GM12878 (cell line): ENCODE measurements around the gene MIAT. TPM values are rescaled to one million over a fixed set of nuclear protein-coding genes. Genes with fewer than 3 reads are reported as not detected.

Experiments used
- BMI1 ChIP-seq: fragments of 450-650 bp; IDR thresholded peaks from 2 replicates; pipeline ENCODE4 v1.6.1; 2016; ENCODE audit warnings: mild to moderate bottlenecking, moderate library complexity, borderline replicate concordance
- CBX3 ChIP-seq: fragments of 200-600 bp; sonication (generic); IDR thresholded peaks from 2 replicates; pipeline ENCODE4 v1.6.1; 2016; ENCODE audit warnings: low read depth, borderline replicate concordance
- CEBPB ChIP-seq, 2 experiments: fragments of 150-350 bp in 1 of 2; IDR thresholded peaks; 2 replicates each; pipeline ENCODE4 v1.6.1; 2012 to 2014; ENCODE audit warnings: low read depth in 2 of 2, low read length in 2 of 2, borderline replicate concordance in 1 of 2, inconsistent platforms in 1 of 2
- CHD1 ChIP-seq: IDR thresholded peaks from 2 replicates; pipeline ENCODE4 v1.6.1; 2012; ENCODE audit warnings: low read depth, low read length, improper control_type of control experiment
- DPF2 ChIP-seq: fragments of 450-650 bp; IDR thresholded peaks from 2 replicates; pipeline ENCODE4 v1.6.1; 2017; ENCODE audit warnings: mild to moderate bottlenecking
- FOS ChIP-seq: IDR thresholded peaks from 3 replicates; pipeline ENCODE4 v1.6.1; 2011; ENCODE audit warnings: borderline replicate concordance; ENCODE audit not compliant: insufficient read length; ENCODE audit errors: extremely low read depth
- NBN ChIP-seq: fragments of 450-650 bp; IDR thresholded peaks from 2 replicates; pipeline ENCODE4 v1.6.1; 2016
- NFYA ChIP-seq: IDR thresholded peaks from 2 replicates; pipeline ENCODE4 v1.6.1; 2011; ENCODE audit warnings: low read depth, mild to moderate bottlenecking, low read length, improper control_type of control experiment, borderline replicate concordance
- NFYB ChIP-seq: IDR thresholded peaks from 2 replicates; pipeline ENCODE4 v1.6.1; 2011; ENCODE audit warnings: low read depth, mild to moderate bottlenecking, low read length, improper control_type of control experiment, moderate library complexity; ENCODE audit not compliant: insufficient read depth
- RBBP5 ChIP-seq: fragments of 200-600 bp; sonication (generic); conservative IDR thresholded peaks from 2 replicates; pipeline ENCODE4 v1.6.1; 2016
- TAF1 ChIP-seq: IDR thresholded peaks from 2 replicates; pipeline ENCODE4 v1.6.1; 2011; ENCODE audit warnings: mild to moderate bottlenecking, low read depth, low read length, borderline replicate concordance
- polyA plus RNA-seq, 11 experiments: library from polyadenylated mRNA; depleted of rRNA in 4 of 11; unstranded in 6 of 11; stranded (reverse) in 5 of 11; fragments of >200 nt; fragmentation: Nextera tagmentation in 4 of 11; fragmentation: Illumina TruSeq in 1 of 11; extraction: Ambion mirVana in 4 of 11; extraction: Trizol in 1 of 11; gene quantifications; 1 replicate in 1 of 11; 2 replicates in 10 of 11; pipeline versions ENCODE4 v1.2.1 to v1.2.3, GENCODE V29; 2011 to 2016; ENCODE audit warnings: inconsistent platforms in 2 of 11, missing spikeins in 2 of 11, low read depth in 1 of 11
- total RNA-seq, 4 experiments: library from RNA; depleted of rRNA in 3 of 4; stranded (reverse); fragments of >200 nt in 3 of 4; fragmentation: Illumina TruSeq in 1 of 4; extraction: Trizol in 1 of 4; gene quantifications; 2 replicates each; pipeline versions ENCODE4 v1.2.1 to v1.2.3, GENCODE V29; 2013 to 2021
- TF ChIP-seq, protein P1 (sequence below): IDR thresholded peaks from 2 replicates; pipeline ENCODE4 v1.6.1; 2012; ENCODE audit warnings: low read length, inconsistent platforms
- TF ChIP-seq, protein P2 (sequence below): IDR thresholded peaks from 2 replicates; pipeline ENCODE4 v1.6.1; 2012; ENCODE audit warnings: low read depth, low read length, improper control_type of control experiment
- TF ChIP-seq, protein P3 (sequence below): fragments of 450-650 bp; IDR thresholded peaks from 2 replicates; pipeline ENCODE4 v1.6.1; 2018; ENCODE audit warnings: borderline replicate concordance, mild to moderate bottlenecking; ENCODE audit not compliant: partially characterized antibody
- TF ChIP-seq, protein P4 (sequence below): fragments of 450-650 bp; IDR thresholded peaks from 2 replicates; pipeline ENCODE4 v1.6.1; 2017; ENCODE audit warnings: mild to moderate bottlenecking, moderate library complexity

MIAT gene
- total and polyA plus RNA-seq, 10 of the 15 experiments (the other 5 are each of a cell fraction or from before 2014, with no cell fraction given): 0.39 to 13.7 (median 4.6) TPM

DNA sequence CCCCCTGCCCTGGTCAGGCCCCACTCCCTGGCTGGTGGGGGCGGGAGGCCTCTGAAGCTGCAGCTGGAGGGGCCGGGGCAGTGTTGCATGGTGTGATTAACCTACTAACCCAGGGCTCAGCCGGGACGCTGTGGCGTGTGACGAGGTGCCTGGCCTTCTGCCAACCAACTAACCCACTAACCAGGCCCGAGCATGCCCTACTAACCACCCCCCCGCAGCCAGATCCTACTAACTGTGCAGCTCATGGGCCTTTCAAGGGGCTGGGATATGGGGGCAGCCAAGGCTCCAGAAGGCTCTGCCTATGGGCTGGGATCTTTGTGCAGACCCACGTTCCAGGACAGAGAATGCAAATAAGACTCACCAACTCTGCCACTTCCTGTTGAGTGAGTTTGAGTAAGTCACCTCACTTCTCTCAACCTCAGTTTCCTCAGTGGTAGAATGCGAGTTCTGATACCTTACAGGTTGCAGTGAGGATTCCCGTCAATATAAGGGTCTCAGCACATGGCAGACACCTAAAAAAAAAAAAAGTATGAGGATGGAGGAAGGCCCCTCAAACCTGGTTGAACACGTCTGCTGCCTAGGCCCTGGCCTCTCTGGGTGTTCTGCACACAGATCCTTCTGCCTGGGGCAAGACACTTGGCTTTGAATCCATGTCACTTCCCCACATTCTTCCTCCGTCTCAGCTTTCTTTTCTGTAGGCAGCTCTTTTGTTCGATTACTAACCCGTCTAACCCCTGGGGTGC is 14.1 kb downstream of the MIAT start (continued):
- TF ChIP-seq, protein P1, sequence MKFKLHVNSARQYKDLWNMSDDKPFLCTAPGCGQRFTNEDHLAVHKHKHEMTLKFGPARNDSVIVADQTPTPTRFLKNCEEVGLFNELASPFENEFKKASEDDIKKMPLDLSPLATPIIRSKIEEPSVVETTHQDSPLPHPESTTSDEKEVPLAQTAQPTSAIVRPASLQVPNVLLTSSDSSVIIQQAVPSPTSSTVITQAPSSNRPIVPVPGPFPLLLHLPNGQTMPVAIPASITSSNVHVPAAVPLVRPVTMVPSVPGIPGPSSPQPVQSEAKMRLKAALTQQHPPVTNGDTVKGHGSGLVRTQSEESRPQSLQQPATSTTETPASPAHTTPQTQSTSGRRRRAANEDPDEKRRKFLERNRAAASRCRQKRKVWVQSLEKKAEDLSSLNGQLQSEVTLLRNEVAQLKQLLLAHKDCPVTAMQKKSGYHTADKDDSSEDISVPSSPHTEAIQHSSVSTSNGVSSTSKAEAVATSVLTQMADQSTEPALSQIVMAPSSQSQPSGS: no peak
- TF ChIP-seq NBN (no peak), CEBPB (IDR thresholded peaks at IDR 0.05; ENCODE audit: borderline replicate concordance in 1 of 2, low read depth in 2 of 2, low read length in 2 of 2) (no peak), BMI1 (no peak), RBBP5 (no peak), DPF2 (peak; percentile 85; the same call in 1 of the 2 replicates), NFYB (no peak), TAF1 (no peak; the same call in 1 of the 2 replicates), CBX3 (no peak), FOS (no peak), NFYA (no peak), CHD1 (no peak)
- TF ChIP-seq, protein P2, sequence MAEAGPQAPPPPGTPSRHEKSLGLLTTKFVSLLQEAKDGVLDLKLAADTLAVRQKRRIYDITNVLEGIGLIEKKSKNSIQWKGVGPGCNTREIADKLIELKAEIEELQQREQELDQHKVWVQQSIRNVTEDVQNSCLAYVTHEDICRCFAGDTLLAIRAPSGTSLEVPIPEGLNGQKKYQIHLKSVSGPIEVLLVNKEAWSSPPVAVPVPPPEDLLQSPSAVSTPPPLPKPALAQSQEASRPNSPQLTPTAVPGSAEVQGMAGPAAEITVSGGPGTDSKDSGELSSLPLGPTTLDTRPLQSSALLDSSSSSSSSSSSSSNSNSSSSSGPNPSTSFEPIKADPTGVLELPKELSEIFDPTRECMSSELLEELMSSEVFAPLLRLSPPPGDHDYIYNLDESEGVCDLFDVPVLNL: no peak
- TF ChIP-seq, protein P3, sequence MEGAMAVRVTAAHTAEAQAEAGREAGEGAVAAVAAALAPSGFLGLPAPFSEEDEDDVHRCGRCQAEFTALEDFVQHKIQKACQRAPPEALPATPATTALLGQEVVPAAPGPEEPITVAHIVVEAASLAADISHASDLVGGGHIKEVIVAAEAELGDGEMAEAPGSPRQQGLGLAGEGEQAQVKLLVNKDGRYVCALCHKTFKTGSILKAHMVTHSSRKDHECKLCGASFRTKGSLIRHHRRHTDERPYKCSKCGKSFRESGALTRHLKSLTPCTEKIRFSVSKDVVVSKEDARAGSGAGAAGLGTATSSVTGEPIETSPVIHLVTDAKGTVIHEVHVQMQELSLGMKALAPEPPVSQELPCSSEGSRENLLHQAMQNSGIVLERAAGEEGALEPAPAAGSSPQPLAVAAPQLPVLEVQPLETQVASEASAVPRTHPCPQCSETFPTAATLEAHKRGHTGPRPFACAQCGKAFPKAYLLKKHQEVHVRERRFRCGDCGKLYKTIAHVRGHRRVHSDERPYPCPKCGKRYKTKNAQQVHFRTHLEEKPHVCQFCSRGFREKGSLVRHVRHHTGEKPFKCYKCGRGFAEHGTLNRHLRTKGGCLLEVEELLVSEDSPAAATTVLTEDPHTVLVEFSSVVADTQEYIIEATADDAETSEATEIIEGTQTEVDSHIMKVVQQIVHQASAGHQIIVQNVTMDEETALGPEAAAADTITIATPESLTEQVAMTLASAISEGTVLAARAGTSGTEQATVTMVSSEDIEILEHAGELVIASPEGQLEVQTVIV: no peak
- TF ChIP-seq, protein P4, sequence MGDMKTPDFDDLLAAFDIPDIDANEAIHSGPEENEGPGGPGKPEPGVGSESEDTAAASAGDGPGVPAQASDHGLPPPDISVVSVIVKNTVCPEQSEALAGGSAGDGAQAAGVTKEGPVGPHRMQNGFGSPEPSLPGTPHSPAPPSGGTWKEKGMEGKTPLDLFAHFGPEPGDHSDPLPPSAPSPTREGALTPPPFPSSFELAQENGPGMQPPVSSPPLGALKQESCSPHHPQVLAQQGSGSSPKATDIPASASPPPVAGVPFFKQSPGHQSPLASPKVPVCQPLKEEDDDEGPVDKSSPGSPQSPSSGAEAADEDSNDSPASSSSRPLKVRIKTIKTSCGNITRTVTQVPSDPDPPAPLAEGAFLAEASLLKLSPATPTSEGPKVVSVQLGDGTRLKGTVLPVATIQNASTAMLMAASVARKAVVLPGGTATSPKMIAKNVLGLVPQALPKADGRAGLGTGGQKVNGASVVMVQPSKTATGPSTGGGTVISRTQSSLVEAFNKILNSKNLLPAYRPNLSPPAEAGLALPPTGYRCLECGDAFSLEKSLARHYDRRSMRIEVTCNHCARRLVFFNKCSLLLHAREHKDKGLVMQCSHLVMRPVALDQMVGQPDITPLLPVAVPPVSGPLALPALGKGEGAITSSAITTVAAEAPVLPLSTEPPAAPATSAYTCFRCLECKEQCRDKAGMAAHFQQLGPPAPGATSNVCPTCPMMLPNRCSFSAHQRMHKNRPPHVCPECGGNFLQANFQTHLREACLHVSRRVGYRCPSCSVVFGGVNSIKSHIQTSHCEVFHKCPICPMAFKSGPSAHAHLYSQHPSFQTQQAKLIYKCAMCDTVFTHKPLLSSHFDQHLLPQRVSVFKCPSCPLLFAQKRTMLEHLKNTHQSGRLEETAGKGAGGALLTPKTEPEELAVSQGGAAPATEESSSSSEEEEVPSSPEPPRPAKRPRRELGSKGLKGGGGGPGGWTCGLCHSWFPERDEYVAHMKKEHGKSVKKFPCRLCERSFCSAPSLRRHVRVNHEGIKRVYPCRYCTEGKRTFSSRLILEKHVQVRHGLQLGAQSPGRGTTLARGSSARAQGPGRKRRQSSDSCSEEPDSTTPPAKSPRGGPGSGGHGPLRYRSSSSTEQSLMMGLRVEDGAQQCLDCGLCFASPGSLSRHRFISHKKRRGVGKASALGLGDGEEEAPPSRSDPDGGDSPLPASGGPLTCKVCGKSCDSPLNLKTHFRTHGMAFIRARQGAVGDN: peak; percentile 67; the same call in 1 of the 2 replicates
